GM12892 (cell line): Measurements from ENCODE around the gene GNPDA2.

Experiments used
- POLR2A ChIP-seq: IDR thresholded peaks from 2 replicates; pipeline ENCODE4 v1.6.1; 2011; ENCODE audit warnings: low read depth, low read length, control low read depth
- TAF1 ChIP-seq: IDR thresholded peaks from 2 replicates; pipeline ENCODE4 v1.6.1; 2011; ENCODE audit warnings: low read depth, mild to moderate bottlenecking, control low read depth, low read length, borderline replicate concordance

- TF ChIP-seq POLR2A: no peak
- TF ChIP-seq TAF1: no peak
Observed at GRCh38 chr4:44652002-44652401, 74.4 kb downstream of the GNPDA2 start.
